Measurements from ENCODE around the gene DGKG.
A peak's percentile ranks its signal among the peaks of the same experiment; 100 is the strongest.

The DGKG gene

DNA sequence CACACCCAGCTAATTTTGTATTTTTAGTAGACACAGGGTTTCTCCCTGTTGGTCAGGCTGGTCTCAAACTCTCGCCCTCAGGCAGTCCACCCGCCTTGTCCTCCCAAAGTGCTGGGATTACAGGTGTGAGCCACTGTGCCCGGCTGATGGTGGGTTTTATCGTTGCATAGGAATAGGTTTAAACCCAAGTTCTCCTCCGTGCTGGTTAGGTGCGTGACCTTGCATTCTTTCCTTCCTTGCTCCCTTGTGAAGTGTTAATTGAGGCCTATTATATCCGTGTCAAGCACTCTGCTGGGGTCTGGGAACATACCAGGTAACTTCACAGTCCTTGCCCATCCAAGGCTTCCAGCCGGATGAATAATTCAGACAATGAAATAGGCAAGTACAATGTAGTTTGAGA, 233.9 kb downstream of the DGKG start:
- H3K27ac Mint-ChIP-seq, result no peak overlapping the region
- H3K9me3 Mint-ChIP-seq, result no peaks in the 10 kb centered on the region
- H3K4me3 Mint-ChIP-seq, result no peak overlapping the region
- H3K27me3 Mint-ChIP-seq, result peaks cover 40% of the 10 kb centered on the region
- DNase-seq, result no peak
- ATAC-seq, result no peak
- no peaks in the 10 kb centered on the region for H3K4me1 Mint-ChIP-seq

DNA sequence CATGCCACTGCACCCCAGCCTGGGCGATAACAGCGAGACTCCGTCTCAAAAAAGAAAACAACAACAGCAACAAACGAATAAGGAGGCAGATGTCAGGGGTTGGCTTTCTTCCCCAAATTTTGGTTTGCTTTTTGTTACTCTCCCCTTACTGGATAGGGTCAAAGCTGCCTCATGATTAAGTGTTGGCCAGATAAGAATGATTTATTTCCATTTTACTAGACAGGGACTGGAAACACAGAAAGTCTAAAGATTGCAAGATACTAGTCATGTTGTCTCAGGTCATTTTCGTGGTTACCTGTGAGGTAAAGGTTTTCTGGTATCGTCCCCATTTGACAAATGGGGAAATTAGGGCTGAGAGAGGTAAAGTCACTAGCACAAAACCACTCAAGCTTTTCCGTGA, 234.6 kb downstream of the DGKG start:
- H3K27ac Mint-ChIP-seq, result no peak overlapping the region
- peaks cover 39% of the 10 kb centered on the region for H3K27me3 Mint-ChIP-seq
- H3K4me1 Mint-ChIP-seq, result no peaks in the 10 kb centered on the region
- DNase-seq, result no peak
- H3K9me3 Mint-ChIP-seq, result no peaks in the 10 kb centered on the region
- H3K4me3 Mint-ChIP-seq, result no peak overlapping the region
- no peak for ATAC-seq

DNA sequence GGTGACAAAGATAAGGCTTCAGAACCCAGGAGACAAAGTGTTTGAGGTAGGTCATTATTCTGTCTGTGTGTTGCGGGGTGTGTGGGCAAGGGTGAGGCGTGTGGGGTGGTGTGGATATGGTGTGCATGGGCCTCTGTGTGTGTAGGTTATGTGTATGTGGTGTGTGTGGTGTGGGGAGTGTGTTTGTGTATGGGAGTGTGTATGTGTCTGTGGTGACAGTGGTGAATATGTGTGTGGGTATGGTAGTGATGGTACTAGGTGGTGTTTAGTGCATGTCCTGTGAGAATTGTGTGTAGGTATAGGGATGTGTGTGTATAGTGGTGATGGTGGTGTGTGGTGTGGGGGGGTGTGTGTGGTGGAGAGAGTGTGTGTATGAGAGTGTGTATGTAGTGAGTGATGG, 236.9 kb downstream of the DGKG start:
- ATAC-seq, result peak; percentile 31
- H3K4me1 Mint-ChIP-seq, result no peaks in the 10 kb centered on the region

DNA sequence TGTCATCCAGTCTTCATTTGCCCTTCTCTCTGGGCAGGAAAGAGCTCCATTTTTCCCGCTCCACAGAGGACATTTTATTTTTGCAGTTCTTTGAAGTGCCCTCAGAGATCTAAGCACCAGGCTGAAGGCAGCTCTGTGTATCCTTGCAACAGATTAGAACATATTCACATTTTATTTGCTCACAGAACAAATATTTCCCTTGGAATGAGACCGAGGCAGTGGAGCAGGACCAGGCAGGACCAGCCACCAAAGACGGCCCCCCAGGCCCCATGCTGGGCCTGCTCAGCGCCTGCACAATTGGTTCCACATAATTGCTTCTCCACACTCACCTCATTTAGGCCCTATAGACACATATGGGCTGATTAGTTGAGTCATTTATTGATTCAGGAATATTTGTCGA, 237.4 kb downstream of the DGKG start:
- Mint-ChIP-seq H3K4me3 (no peak overlapping the region), H3K9me3 (no peaks in the 10 kb centered on the region), H3K27ac (no peak overlapping the region), H3K4me1 (no peaks in the 10 kb centered on the region), H3K27me3 (peaks cover 31% of the 10 kb centered on the region)
- no peak for ATAC-seq
- DNase-seq, result no peak

More for the DNA sequence above, 236.9 kb downstream of the DGKG start:
- Mint-ChIP-seq H3K27me3 (peaks cover 31% of the 10 kb centered on the region), H3K27ac (no peak overlapping the region), H3K4me3 (no peak overlapping the region), H3K9me3 (no peaks in the 10 kb centered on the region)
- DNase-seq, result no peak

DNA sequence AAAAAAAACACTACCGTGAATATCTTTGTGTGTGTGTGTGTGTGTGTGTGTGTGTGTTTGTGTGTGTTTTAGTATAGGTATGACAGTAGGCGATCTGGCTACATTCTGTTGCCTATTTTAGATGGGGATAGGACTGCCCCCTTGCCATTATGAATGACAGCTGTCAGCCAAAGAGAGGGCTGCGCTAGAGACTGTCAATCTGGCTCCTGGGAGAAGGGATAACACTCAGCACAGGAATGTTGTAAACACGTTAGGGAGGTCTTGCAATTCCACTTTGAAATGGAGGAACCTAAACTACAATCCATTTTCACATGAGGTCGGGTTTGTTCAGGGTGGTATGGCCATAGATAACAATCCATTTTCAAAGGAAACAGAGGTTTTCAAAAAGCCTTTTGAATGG, 239.0 kb downstream of the DGKG start:
- ATAC-seq, result no peak
- DNase-seq, result no peak
- no peak overlapping the region for H3K27ac Mint-ChIP-seq
- no peak overlapping the region for H3K4me3 Mint-ChIP-seq
- peaks cover 45% of the 10 kb centered on the region for H3K27me3 Mint-ChIP-seq
- H3K9me3 Mint-ChIP-seq, result no peaks in the 10 kb centered on the region
- H3K4me1 Mint-ChIP-seq, result no peaks in the 10 kb centered on the region

DNA sequence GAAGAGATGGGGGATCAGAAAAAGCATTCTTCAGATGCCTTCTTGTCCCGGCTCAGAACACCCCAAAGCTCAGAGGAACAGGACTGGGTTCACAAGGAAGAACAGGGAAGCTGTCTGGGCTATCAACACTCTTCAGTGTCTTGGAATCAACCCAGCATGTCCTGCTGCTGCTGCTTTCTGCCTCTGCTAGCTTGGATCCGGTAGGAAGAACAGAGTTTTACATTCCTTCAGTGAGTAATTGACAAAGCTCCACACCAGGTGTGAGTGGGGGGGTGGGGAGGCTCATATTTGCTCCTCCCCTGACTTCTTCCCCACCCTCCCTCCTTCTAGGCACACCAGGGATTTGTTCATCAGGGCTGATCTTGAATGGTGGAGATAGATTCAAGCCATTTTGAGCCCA, 240.1 kb downstream of the DGKG start:
- DNase-seq, result no peak
- Mint-ChIP-seq H3K27me3 (peaks cover 53% of the 10 kb centered on the region), H3K9me3 (no peaks in the 10 kb centered on the region), H3K4me1 (no peaks in the 10 kb centered on the region), H3K4me3 (no peak overlapping the region), H3K27ac (no peak overlapping the region)
- ATAC-seq, result no peak

DNA sequence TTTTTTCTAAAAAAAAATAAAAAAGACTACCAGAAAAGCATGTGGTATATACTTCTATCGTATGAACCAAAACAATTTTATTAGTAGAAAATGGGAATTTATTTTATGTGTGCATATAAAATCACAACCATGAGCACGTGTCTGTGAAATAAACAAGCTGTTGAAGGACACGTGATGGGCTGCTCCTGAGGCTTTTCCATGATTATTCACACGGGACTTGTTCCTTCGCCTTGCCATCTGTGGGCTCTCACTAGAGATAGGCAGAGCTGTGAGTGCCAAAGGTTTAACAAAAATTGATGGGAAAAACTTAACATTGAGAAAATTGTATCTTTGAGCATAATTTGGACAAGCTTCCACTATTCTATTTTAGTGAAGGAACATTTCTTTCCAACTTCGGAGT, 240.8 kb downstream of the DGKG start:
- H3K27ac Mint-ChIP-seq, result no peak overlapping the region
- ATAC-seq (no peak), DNase-seq (no peak)
- no peaks in the 10 kb centered on the region for H3K9me3 Mint-ChIP-seq
- no peaks in the 10 kb centered on the region for H3K4me1 Mint-ChIP-seq
- H3K27me3 Mint-ChIP-seq, result peaks cover 59% of the 10 kb centered on the region
- no peak overlapping the region for H3K4me3 Mint-ChIP-seq

DNA sequence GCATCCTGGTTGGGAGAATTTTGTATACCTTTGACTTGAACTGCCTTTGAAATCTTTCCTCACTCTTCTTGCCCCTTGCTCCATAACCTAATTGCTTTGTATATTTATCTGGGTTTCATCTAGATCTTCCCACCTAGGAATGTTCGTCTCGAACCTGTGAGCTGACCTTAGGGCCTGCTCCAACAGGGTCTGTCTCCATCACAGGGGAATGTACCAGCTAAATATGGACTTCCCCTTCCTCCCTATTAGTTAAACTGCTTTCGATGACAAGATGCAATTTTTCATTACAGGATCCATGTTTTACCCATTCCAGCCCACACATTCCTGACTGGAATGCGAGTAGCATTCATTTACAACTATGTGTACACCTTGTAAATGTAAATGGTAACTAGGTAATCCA, 242.5 kb downstream of the DGKG start:
- Mint-ChIP-seq H3K9me3 (no peaks in the 10 kb centered on the region), H3K27me3 (peaks cover 77% of the 10 kb centered on the region), H3K4me3 (no peak overlapping the region), H3K27ac (no peak overlapping the region), H3K4me1 (no peaks in the 10 kb centered on the region)
- DNase-seq (no peak), ATAC-seq (no peak)

DNA sequence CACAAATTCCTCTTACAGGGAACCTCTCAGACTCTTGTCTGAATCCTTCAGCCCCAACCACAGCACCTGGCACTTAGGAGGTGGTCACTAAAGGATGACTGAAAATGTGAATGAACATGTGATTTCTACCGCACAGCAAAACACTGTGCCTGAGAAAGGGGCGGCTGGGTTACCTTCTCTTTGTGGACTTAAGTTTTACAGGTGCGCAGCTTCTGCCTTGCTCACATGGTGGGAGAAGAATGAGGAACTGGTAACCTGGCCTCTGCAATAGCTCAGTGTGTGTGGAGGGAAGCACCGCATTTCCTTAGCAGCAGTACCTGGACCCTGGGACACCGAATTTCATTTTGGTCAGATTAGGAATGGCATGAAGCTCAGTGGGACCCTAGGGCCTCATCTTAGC, 243.3 kb downstream of the DGKG start:
- no peak overlapping the region for H3K4me3 Mint-ChIP-seq
- DNase-seq (no peak), ATAC-seq (no peak)
- H3K27ac Mint-ChIP-seq, result no peak overlapping the region
- H3K9me3 Mint-ChIP-seq, result no peaks in the 10 kb centered on the region
- H3K4me1 Mint-ChIP-seq, result no peaks in the 10 kb centered on the region
- H3K27me3 Mint-ChIP-seq, result peaks cover 85% of the 10 kb centered on the region

DNA sequence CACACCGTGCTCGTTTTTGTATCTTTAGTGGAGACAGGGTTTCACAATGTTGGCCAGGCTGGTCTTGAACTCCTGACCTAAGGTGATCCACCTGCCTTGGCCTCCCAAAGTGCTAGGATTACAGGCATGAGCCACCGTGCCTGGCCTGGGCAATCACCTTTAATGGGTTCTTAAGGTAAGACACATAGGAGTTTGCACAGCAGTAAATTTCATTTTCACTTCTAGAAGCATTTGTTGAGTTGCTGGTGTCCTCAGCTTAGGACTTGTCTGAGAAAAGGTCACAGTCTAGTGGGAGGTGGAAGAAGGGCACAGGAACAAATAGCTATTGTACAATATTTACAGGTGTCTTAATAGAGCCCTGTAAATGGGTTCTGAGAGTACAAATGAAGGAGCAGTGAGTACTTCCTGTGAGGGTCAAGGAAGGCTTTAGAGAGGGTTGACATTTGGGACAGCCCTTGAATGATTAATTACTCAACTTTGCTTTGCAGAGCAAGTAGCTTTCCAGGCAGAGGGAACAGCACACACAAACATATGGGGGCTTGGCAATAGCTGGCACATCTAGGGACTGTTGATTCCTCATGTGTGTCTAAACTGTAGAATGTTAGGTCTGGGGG, 244.4 kb downstream of the DGKG start:
- Mint-ChIP-seq H3K27me3 (peaks cover 84% of the 10 kb centered on the region), H3K9me3 (no peaks in the 10 kb centered on the region), H3K27ac (no peak overlapping the region), H3K4me3 (no peak overlapping the region), H3K4me1 (no peaks in the 10 kb centered on the region)
- no peak for ATAC-seq
- DNase-seq, result no peak

DNA sequence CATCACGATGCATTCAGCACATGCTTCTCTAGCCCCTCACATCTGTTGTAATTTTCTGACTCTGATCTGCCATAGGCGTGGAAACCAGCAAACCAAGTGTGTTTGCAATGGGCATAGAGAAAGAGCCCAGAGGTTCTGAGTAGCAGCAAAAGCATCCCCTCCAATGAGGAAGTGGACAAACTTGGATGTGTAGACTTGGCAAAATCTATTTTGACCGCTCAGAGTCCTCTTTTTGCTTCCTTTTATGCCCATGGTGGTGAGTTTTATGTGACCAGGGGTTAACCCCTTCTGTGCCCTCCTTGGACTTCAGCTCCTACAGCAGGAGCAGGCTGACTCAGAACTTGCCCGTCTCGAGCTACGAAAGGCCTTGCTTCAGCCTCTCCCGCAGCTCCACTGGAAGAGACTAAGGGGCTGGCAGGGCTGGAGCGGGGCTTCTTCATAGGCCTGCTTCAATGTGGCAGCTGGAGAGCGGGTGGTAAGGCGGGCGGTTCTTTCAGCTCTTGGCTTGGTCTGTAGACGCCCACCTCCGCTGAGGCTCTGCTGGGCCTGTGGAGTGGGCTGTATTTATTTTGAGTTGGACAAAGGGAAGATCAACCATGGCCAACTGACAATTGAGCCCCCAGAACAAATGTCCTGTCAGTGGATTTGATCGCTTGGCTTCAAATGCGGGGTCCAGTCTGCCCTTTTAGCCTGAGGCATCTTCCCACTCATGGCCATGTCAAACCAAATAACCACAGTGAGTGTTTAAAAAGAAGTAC, 246.6 kb downstream of the DGKG start:
- H3K27me3 Mint-ChIP-seq, result peaks cover 93% of the 10 kb centered on the region
- no peak overlapping the region for H3K27ac Mint-ChIP-seq
- no peak overlapping the region for H3K4me3 Mint-ChIP-seq
- no peaks in the 10 kb centered on the region for H3K9me3 Mint-ChIP-seq
- peaks cover 10% of the 10 kb centered on the region for H3K4me1 Mint-ChIP-seq
- ATAC-seq, result no peak
- DNase-seq, result no peak

DNA sequence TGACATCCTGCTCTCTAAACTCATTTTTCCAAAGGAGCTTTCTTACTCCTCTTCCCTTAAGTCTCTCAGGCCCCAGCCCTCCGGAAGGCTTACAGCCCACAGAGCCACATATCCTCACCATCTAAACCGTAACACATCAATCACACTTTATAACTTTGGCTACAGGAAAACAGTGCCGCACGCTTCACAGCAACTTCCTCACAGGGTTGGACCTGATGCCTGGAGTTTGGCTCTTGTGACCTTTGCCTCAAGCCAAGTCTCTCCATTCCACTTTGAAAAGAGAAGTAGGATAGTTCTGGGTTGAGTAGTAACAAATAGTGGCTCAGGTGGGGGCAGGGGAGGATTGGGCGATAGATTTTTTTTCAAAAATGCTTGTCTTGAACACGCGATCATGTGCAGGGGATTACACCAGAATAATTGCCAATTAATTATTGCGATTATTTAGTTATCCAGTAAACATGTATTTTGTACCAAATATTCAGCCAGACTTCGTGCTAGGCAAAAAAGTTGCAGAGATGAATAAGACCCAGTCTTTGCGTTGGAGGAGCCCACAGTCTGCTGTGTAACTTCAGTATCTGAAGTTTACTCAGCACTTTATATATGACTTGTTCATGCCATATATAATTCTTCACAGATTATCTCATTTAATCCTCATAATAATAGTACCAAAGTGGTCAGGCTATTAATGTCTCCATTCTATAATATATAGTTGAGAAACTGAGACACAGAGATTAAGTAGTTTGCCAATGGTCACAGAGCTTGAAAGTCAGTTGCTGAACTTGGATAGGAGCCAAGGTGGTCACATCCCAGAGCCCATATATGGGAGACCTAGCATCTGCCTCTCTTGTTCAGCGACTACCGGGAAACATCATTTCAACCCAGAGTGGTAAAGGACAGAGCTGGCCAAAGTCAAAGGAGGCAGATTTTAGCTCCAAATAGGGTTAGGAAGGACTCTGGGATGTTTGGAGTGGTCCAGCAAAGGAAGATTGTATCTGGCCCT, 250.8 kb downstream of the DGKG start:
- ATAC-seq, result no peak
- peaks cover 46% of the 10 kb centered on the region for H3K4me1 Mint-ChIP-seq
- H3K4me3 Mint-ChIP-seq, result peak overlapping the region; percentile 40 to 51
- peaks cover 96% of the 10 kb centered on the region for H3K27me3 Mint-ChIP-seq
- no peaks in the 10 kb centered on the region for H3K9me3 Mint-ChIP-seq
- no peak for DNase-seq
- H3K27ac Mint-ChIP-seq, result no peak overlapping the region

DNA sequence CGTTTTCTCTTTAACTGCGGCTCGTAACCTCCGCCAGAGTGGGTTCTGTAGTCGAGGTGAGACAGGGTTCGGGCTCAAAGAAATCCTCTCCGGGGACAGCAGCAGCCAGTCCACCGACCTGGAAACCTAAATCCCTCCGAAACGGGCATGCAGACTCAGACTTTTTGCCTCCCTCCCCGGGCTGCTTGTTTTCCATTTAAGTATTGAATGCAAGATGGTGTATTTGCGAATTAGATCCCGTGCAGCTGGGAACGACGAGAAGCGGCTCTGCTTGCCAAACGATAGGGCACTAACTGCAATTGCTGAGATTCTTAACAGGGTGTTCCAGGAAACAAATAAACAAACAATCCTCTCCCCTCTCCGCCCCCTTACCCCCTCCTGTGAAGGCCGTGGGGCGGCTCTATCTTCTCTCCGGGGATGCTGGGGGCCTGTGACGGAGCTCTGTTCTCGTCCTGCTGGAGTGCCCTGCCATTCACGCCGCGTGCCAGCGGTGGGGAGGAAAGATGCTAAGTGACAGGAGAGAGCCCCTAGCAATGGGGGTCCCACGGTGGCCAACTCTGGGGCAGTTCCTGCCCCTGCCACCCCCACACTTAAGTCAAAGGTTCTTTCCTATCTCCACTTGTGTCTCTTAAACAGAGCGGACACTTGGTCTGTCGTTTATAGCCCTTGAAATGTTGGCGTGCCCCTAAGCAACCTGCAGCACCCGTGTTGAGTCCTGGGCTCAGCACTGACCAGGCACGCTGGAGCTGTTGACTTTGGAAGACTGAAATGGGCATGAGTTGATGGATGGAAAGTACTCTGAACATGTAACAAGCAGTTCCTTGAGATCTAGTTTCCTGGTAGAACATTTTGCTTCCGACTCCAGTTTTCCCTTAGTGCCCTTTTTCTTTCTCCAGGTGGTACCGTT, 251.9 kb downstream of the DGKG start:
- Mint-ChIP-seq H3K27me3 (peaks cover 96% of the 10 kb centered on the region), H3K9me3 (no peaks in the 10 kb centered on the region), H3K27ac (peak overlapping the region in 1 of 2 donors; percentile 48), H3K4me3 (peak overlapping the region; percentile 81 to 92), H3K4me1 (peaks cover 46% of the 10 kb centered on the region)
- DNase-seq, result peak in 1 of 2 donors; percentile 10
- ATAC-seq, result no peak

DNA sequence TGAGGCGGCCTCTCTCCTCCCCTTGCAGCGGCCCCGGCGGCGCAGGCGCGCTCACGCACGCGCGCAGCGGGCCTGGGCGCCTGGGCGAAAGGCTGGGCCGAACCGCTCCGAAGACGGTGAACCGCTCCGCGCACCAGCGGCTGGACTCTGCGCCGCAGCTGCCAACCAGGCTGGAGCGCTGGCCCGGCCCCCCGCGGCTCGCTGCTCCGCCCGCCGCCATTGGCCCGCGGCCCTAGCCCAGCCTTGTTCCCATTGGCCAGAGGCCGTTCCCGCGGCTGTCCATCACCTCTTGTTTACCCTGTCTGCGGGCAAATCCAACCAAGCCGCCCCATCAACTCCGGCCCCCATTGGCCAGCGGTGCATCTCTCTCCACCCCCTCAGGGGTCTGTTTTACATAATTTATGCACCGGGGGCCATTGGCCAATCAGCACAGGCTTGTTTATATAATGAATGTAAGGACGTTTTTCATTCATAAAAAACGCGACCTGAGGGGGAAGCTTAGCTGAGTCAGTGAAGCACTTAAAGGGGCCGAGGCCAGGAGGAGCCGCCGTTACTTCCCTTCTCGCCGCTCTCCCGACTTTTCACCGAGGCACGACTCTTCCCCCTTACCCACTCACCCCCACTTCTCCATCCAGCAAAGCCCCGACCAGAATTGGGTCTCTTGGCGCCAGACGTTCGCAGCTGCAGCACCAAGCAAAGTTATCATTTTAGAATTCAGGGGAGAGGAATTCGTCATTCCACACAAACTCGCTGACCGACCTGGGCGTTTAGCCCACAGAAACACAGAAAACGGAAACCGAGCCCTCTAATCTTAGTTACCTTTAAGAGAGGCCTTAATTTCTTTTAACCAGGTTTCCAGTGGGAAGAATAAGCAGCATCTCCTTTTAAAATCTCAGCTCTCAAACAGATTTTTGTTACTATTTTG, 252.8 kb downstream of the DGKG start, which contains the start of gene ETV5:
Gene ETV5, minus strand, starts transcription at position 149 of the 925 bp plus-strand sequence. CDS start 3,221 bp downstream, outside the sequence.
- peak within 1 kb of the TSS; percentile 36 to 90 for H3K27ac Mint-ChIP-seq
- peaks cover 46% of the 10 kb centered on the region for H3K4me1 Mint-ChIP-seq
- ATAC-seq (peak; percentile 97), DNase-seq (peak; percentile 94 to 97)
- H3K4me3 Mint-ChIP-seq, result peak within 1 kb of the TSS; percentile 81 to 92
- H3K9me3 Mint-ChIP-seq, result no peaks in the 10 kb centered on the region
- H3K27me3 Mint-ChIP-seq, result peaks cover 91% of the 10 kb centered on the region

All from stimulated activated naive CD8-positive, alpha-beta T cell treated with anti-CD3 and anti-CD28 coated beads, Interleukin-15, amount 100 ng/mL, for 72 hours (primary cell).